ENCODE data around the gene TOR2A. TPM values are rescaled to one million over a fixed set of nuclear protein-coding genes. Genes with fewer than 3 reads are reported as not detected.

The TOR2A gene
- total and polyA plus RNA-seq, 2 of the 8 experiments (the other 6 are each of a cell fraction or from before 2014, with no cell fraction given), result 18.7 to 24.9 TPM

GRCh38 chr9:127714020-127714750 is 20.9 kb downstream of the TOR2A start:
- Histone ChIP-seq H3K4me2 (ENCODE audit: insufficient read depth in 1 of 2, low read depth in 2 of 2, low read length in 2 of 2) (peak overlapping the region; percentile 59 to 66), H3K27ac (ENCODE audit: low read depth, low read length) (no peak overlapping the region), H2BK12ac (ENCODE audit: low read depth, low read length) (no peak overlapping the region), H2BK5ac (ENCODE audit: low read depth, low read length) (no peak overlapping the region), H3K4ac (replicated peaks; ENCODE audit: insufficient read length, low read depth, low read length) (no peak overlapping the region), H3K14ac (ENCODE audit: insufficient read length) (no peak overlapping the region), H2AFZ (ENCODE audit: low read length) (no peak overlapping the region), H4K91ac (replicated peaks; ENCODE audit: insufficient read length, low read length) (no peak overlapping the region), H3K9me3 (ENCODE audit: insufficient read depth in 2 of 2, low read depth in 1 of 2, low read length in 1 of 2) (no peaks in the 10 kb centered on the region), H3K79me1 (ENCODE audit: low read depth, low read length) (no peaks in the 10 kb centered on the region; the same call in 1 of the 2 replicates), H3K23me2 (ENCODE audit: low read depth, low read length) (peaks cover 10% of the 10 kb centered on the region; the same call in 1 of the 2 replicates), H2AK5ac (ENCODE audit: low read depth, low read length) (peak overlapping the region; percentile 75; the same call in 1 of the 2 replicates), H2BK120ac (replicated peaks; ENCODE audit: low read depth, low read length) (no peak overlapping the region), H4K5ac (ENCODE audit: insufficient read length, low read depth, low read length) (no peak overlapping the region), H3K18ac (ENCODE audit: extremely low read depth, low read length) (no peak overlapping the region), H3K79me2 (ENCODE audit: control insufficient read depth in 1 of 2, insufficient read depth in 2 of 2, low read length in 2 of 2) (no peaks in the 10 kb centered on the region), H2BK15ac (ENCODE audit: low read length) (no peak overlapping the region; the same call in 1 of the 2 replicates), H3K4me1 (replicated peaks in 1 of 4; ENCODE audit: control insufficient read depth in 3 of 4, insufficient read depth in 4 of 4, low read length in 3 of 4) (peaks cover 0 to 28% (median 20%) of the 10 kb centered on the region in 4 experiments; a peak in 6 of 7 replicates), H3K23ac (ENCODE audit: insufficient read length) (no peak overlapping the region), H4K20me1 (replicated peaks in 1 of 2; ENCODE audit: control insufficient read depth in 1 of 2, insufficient read depth in 2 of 2, low read length in 2 of 2) (peaks cover 0 to 3% of the 10 kb centered on the region in 2 experiments), H2BK20ac (ENCODE audit: low read length) (no peak overlapping the region), H3K4me3 (ENCODE audit: extremely low read depth in 1 of 4, insufficient read depth in 2 of 4, low read depth in 3 of 4, low read length in 4 of 4) (peak overlapping the region in 3 of 4 experiments; percentile 22 to 64 (median 48); a peak in 4 of 8 replicates), H3K36me3 (ENCODE audit: control insufficient read depth in 2 of 4, insufficient read depth in 4 of 4, low read length in 3 of 4) (no peaks in the 10 kb centered on the region), H3K9ac (replicated peaks in 1 of 4; ENCODE audit: extremely low read depth in 1 of 4, low read depth in 3 of 4, low read length in 3 of 4) (no peak overlapping the region), H3K56ac (replicated peaks; ENCODE audit: insufficient read length, low read depth, low read length) (no peak overlapping the region), H4K8ac (ENCODE audit: extremely low read depth, insufficient read depth, low read length) (peak overlapping the region; percentile 11; the same call in 1 of the 2 replicates), H3K27me3 (replicated peaks in 1 of 4; ENCODE audit: control insufficient read depth in 3 of 4, extremely low read depth in 1 of 4, insufficient read depth in 3 of 4, low read length in 3 of 4) (0 out of 7 replicates have a peak, but pooled peaks cover 0 to 2% (median 0%) of the 10 kb centered on the region in 4 experiments)
- CTCF ChIA-PET (ENCODE audit: partially characterized antibody), result interaction anchor here (0.6 to 3.3 kb wide), 8 partner anchors 12 to 1512 kb away, joined by 3 to 24 read pairs (median 3); partner anchors contain the start of genes CDK9 and TOR2A
- FAIRE-seq, result no peak
- DNase-seq (ENCODE audit: low read depth in 1 of 2, low spot score in 2 of 2), result no peak
- POLR2A ChIA-PET (ENCODE audit: partially characterized antibody), result interaction anchor here (1.0 to 2.7 kb wide), 4 partner anchors 8 to 263 kb away, joined by 3 to 17 read pairs (median 8); partner anchors contain the start of genes CFAP157, LRSAM1 and RPL12
- WGBS, 2 experiments (ENCODE audit: extremely low coverage in 1 of 2, insufficient coverage in 1 of 2, insufficient read length in 1 of 2, insufficient replicate concordance in 2 of 2, low coverage in 1 of 2, low lambda C conversion rate in 2 of 2, missing lambda C conversion rate in 1 of 2), result 86% methylated on average over 19 of the region's 19 CpGs; no CpG with 5 or more reads in 1 of the 2 experiments
- TF ChIP-seq SAP30 (IDR thresholded peaks at IDR 0.05; ENCODE audit: insufficient read depth, insufficient replicate concordance, low read length) (no peak), ATF3 (IDR thresholded peaks at IDR 0.05; ENCODE audit: insufficient read depth, low read depth, low read length) (no peak), TAF7 (optimal IDR thresholded peaks at IDR 0.05; ENCODE audit: borderline replicate concordance, low read depth, low read length) (no peak), CEBPB (IDR thresholded peaks at IDR 0.05; ENCODE audit: low read depth, low read length) (no peak), USF2 (IDR thresholded peaks at IDR 0.05; ENCODE audit: low read length) (no peak), KDM1A (IDR thresholded peaks at IDR 0.05; ENCODE audit: borderline replicate concordance, low read length) (no peak), MAX (IDR thresholded peaks at IDR 0.05) (no peak), JUN (IDR thresholded peaks at IDR 0.05; ENCODE audit: low read depth, low read length) (no peak), RBBP5 (IDR thresholded peaks at IDR 0.05; ENCODE audit: borderline replicate concordance, low read depth, low read length) (no peak)
